ENCODE results near the gene RNF182. TPM values are rescaled to one million over a fixed set of nuclear protein-coding genes. Genes with fewer than 3 reads are reported as not detected.

RNF182 gene
- total and polyA plus RNA-seq, 9 of the 15 experiments (the other 6 are each of a cell fraction or from before 2014, with no cell fraction given): 12.8 to 22.8 (median 17.5) TPM

DNA sequence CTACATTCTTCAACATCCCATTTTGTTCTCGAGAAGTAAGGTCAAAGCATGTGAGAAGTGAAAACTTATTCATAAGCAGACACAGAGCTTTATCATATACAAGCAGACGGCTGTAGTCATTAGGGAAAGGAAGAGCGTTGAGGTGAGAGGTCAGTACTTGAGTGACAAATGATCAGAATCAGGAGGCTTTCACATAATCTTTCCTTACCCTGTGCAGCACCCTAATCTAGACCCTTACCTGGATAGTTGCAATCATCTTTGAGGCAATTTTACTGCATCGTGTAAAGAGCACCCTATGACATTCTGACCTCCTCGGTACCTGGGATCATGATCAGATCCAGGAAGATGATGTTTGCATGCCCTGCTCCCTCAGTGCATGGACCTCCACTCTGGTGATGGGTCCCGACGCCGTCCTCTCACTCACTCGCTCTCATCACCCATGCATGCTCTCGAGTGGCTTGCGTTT, 62.7 kb downstream of the RNF182 start (continued):
- TF ChIP-seq ELF2 (CRISPR knock-in tag; IDR thresholded peaks at IDR 0.05) (no peak), ERF (CRISPR knock-in tag; IDR thresholded peaks at IDR 0.05) (0 out of 2 replicates have a peak, but pooled peaks have one; percentile 50), PML (IDR thresholded peaks at IDR 0.05; ENCODE audit: low read length) (peak; percentile 87), MYBL2 (IDR thresholded peaks at IDR 0.05; ENCODE audit: low read depth) (no peak; the same call in 1 of the 2 replicates), MYBL2 (CRISPR knock-in tag; IDR thresholded peaks at IDR 0.05; ENCODE audit: borderline replicate concordance) (no peak), MAZ (CRISPR knock-in tag; conservative IDR thresholded peaks at IDR 0.05 in 1 of 2, IDR thresholded peaks at IDR 0.05 in 1 of 2) (0 out of 4 replicates have a peak, but pooled peaks of 1 of the 2 experiments have one; percentile 15), ELF4 (CRISPR knock-in tag; IDR thresholded peaks at IDR 0.05) (0 out of 2 replicates have a peak, but pooled peaks have one; percentile 12), KHSRP (IDR thresholded peaks at IDR 0.05) (no peak), SMAD1 (IDR thresholded peaks at IDR 0.05; ENCODE audit: low read depth, low read length, partially characterized antibody) (no peak), NR2C1 (IDR thresholded peaks at IDR 0.05) (peak; percentile 95), NR2C1 (tag; IDR thresholded peaks at IDR 0.05) (peak; percentile 97), SRF (CRISPR knock-in tag; IDR thresholded peaks at IDR 0.05) (no peak), CBFA2T3 (IDR thresholded peaks at IDR 0.05) (peak; percentile 97), CAMTA2 (CRISPR knock-in tag; conservative IDR thresholded peaks at IDR 0.05) (no peak), TCFL5 (CRISPR knock-in tag; conservative IDR thresholded peaks at IDR 0.05) (no peak), SMARCA4 (IDR thresholded peaks at IDR 0.05) (peak; percentile 95)
- TF ChIP-seq, protein P1, sequence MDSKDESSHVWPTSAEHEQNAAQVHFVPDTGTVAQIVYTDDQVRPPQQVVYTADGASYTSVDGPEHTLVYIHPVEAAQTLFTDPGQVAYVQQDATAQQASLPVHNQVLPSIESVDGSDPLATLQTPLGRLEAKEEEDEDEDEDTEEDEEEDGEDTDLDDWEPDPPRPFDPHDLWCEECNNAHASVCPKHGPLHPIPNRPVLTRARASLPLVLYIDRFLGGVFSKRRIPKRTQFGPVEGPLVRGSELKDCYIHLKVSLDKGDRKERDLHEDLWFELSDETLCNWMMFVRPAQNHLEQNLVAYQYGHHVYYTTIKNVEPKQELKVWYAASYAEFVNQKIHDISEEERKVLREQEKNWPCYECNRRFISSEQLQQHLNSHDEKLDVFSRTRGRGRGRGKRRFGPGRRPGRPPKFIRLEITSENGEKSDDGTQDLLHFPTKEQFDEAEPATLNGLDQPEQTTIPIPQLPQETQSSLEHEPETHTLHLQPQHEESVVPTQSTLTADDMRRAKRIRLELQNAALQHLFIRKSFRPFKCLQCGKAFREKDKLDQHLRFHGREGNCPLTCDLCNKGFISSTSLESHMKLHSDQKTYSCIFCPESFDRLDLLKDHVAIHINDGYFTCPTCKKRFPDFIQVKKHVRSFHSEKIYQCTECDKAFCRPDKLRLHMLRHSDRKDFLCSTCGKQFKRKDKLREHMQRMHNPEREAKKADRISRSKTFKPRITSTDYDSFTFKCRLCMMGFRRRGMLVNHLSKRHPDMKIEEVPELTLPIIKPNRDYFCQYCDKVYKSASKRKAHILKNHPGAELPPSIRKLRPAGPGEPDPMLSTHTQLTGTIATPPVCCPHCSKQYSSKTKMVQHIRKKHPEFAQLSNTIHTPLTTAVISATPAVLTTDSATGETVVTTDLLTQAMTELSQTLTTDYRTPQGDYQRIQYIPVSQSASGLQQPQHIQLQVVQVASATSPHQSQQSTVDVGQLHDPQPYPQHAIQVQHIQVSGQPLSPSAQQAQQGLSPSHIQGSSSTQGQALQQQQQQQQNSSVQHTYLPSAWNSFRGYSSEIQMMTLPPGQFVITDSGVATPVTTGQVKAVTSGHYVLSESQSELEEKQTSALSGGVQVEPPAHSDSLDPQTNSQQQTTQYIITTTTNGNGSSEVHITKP (IDR thresholded peaks at IDR 0.05; ENCODE audit: partially characterized antibody): no peak
- TF ChIP-seq, protein P2, sequence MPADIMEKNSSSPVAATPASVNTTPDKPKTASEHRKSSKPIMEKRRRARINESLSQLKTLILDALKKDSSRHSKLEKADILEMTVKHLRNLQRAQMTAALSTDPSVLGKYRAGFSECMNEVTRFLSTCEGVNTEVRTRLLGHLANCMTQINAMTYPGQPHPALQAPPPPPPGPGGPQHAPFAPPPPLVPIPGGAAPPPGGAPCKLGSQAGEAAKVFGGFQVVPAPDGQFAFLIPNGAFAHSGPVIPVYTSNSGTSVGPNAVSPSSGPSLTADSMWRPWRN (IDR thresholded peaks at IDR 0.05; ENCODE audit: low read depth): no peak
- TF ChIP-seq, protein P3, sequence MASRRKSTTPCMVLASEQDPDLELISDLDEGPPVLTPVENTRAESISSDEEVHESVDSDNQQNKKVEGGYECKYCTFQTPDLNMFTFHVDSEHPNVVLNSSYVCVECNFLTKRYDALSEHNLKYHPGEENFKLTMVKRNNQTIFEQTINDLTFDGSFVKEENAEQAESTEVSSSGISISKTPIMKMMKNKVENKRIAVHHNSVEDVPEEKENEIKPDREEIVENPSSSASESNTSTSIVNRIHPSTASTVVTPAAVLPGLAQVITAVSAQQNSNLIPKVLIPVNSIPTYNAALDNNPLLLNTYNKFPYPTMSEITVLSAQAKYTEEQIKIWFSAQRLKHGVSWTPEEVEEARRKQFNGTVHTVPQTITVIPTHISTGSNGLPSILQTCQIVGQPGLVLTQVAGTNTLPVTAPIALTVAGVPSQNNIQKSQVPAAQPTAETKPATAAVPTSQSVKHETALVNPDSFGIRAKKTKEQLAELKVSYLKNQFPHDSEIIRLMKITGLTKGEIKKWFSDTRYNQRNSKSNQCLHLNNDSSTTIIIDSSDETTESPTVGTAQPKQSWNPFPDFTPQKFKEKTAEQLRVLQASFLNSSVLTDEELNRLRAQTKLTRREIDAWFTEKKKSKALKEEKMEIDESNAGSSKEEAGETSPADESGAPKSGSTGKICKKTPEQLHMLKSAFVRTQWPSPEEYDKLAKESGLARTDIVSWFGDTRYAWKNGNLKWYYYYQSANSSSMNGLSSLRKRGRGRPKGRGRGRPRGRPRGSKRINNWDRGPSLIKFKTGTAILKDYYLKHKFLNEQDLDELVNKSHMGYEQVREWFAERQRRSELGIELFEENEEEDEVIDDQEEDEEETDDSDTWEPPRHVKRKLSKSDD (conservative IDR thresholded peaks at IDR 0.05; ENCODE audit: low read length): no peak
- TF ChIP-seq, protein P4, sequence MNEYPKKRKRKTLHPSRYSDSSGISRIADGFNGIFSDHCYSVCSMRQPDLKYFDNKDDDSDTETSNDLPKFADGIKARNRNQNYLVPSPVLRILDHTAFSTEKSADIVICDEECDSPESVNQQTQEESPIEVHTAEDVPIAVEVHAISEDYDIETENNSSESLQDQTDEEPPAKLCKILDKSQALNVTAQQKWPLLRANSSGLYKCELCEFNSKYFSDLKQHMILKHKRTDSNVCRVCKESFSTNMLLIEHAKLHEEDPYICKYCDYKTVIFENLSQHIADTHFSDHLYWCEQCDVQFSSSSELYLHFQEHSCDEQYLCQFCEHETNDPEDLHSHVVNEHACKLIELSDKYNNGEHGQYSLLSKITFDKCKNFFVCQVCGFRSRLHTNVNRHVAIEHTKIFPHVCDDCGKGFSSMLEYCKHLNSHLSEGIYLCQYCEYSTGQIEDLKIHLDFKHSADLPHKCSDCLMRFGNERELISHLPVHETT (CRISPR knock-in tag; conservative IDR thresholded peaks at IDR 0.05 in 1 of 2, IDR thresholded peaks at IDR 0.05 in 1 of 2): 0 out of 4 replicates have a peak, but pooled peaks of 1 of the 2 experiments have one; percentile 51
